H9 (cell line): ENCODE measurements around the gene FAAP100. TPM values are rescaled to one million over a fixed set of nuclear protein-coding genes. Genes with fewer than 3 reads are reported as not detected.
A peak's percentile ranks its signal among the peaks of the same experiment; 100 is the strongest.

Experiments
- DNase-seq: peaks from one replicate; pipeline ENCODE4 v3.0.0-alpha.2; 2017
- H2AFZ ChIP-seq: one replicate; pipeline ENCODE4 v1.6.1; 2013; ENCODE audit warnings: mild to moderate bottlenecking, low read length, control low read depth, moderate library complexity
- H2AK5ac ChIP-seq: 2 replicates; pipeline ENCODE4 v1.6.1; 2013; ENCODE audit warnings: low read length, control low read depth, mixed read lengths; ENCODE audit not compliant: insufficient read length
- H2BK120ac ChIP-seq: one replicate; pipeline ENCODE4 v1.6.1; 2013; ENCODE audit warnings: low read depth, mild to moderate bottlenecking, low read length, control low read depth, inconsistent platforms; ENCODE audit not compliant: poor library complexity, severe bottlenecking
- H2BK12ac ChIP-seq: 2 replicates; pipeline ENCODE4 v1.6.1; 2013; ENCODE audit warnings: low read length, control low read depth, mixed read lengths, low read depth; ENCODE audit not compliant: insufficient read length
- H2BK15ac ChIP-seq: 2 replicates; pipeline ENCODE4 v1.6.1; 2013; ENCODE audit warnings: low read depth, low read length, control low read depth
- H2BK20ac ChIP-seq: one replicate; pipeline ENCODE4 v1.6.1; 2013; ENCODE audit warnings: low read depth, mild to moderate bottlenecking, low read length, control low read depth, inconsistent platforms; ENCODE audit not compliant: poor library complexity, severe bottlenecking
- H2BK5ac ChIP-seq: 2 replicates; pipeline ENCODE4 v1.6.1; 2013; ENCODE audit warnings: low read length, control low read depth, mixed read lengths; ENCODE audit not compliant: insufficient read length
- H3K14ac ChIP-seq: 2 replicates; pipeline ENCODE4 v1.6.1; 2013; ENCODE audit warnings: low read length, control low read depth; ENCODE audit not compliant: insufficient read depth
- H3K18ac ChIP-seq: 2 replicates; pipeline ENCODE4 v1.6.1; 2013; ENCODE audit warnings: low read depth, mild to moderate bottlenecking, mixed read lengths, low read length, control low read depth; ENCODE audit not compliant: insufficient read length
- H3K23ac ChIP-seq: 2 replicates; pipeline ENCODE4 v1.6.1; 2013; ENCODE audit warnings: low read length, control low read depth, mixed read lengths, low read depth; ENCODE audit not compliant: insufficient read length
- H3K23me2 ChIP-seq: 2 replicates; pipeline ENCODE4 v1.6.1; 2013; ENCODE audit warnings: low read depth, mild to moderate bottlenecking, mixed read lengths, low read length, control low read depth; ENCODE audit not compliant: insufficient read length, poor library complexity, severe bottlenecking
- H3K27ac ChIP-seq: 2 replicates; pipeline ENCODE4 v1.5.1; 2013; ENCODE audit warnings: low read length, control low read depth, mixed read lengths, low read depth; ENCODE audit not compliant: insufficient read length
- H3K27me3 ChIP-seq: 2 replicates; pipeline ENCODE4 v1.6.1; 2013; ENCODE audit warnings: low read length, control low read depth, inconsistent platforms; ENCODE audit not compliant: insufficient read depth
- H3K4ac ChIP-seq: 2 replicates; pipeline ENCODE4 v1.6.1; 2013; ENCODE audit warnings: low read depth, mild to moderate bottlenecking, control low read depth, inconsistent platforms, low read length, moderate library complexity
- H3K4me1 ChIP-seq: 2 replicates; pipeline ENCODE4 v1.6.1; 2013; ENCODE audit warnings: low read length, control low read depth, inconsistent platforms; ENCODE audit not compliant: insufficient read depth
- H3K4me2 ChIP-seq: 2 replicates; pipeline ENCODE4 v1.6.1; 2013; ENCODE audit warnings: low read length, control low read depth, mixed read lengths; ENCODE audit not compliant: insufficient read length, insufficient read depth
- H3K56ac ChIP-seq: 2 replicates; pipeline ENCODE4 v1.6.1; 2013; ENCODE audit warnings: low read depth, mild to moderate bottlenecking, mixed read lengths, low read length, control low read depth; ENCODE audit not compliant: insufficient read length
- H3K79me1 ChIP-seq: 2 replicates; pipeline ENCODE4 v1.6.1; 2013; ENCODE audit warnings: low read depth, mild to moderate bottlenecking, moderate library complexity, low read length, control low read depth, inconsistent platforms; ENCODE audit not compliant: insufficient read depth, poor library complexity, severe bottlenecking
- H3K79me2 ChIP-seq: 2 replicates; pipeline ENCODE4 v1.6.1; 2013; ENCODE audit warnings: low read length, control low read depth, inconsistent platforms; ENCODE audit not compliant: insufficient read depth
- H3K9ac ChIP-seq: 2 replicates; pipeline ENCODE4 v1.6.1; 2013; ENCODE audit warnings: low read length, control low read depth, mixed read lengths; ENCODE audit not compliant: insufficient read length; ENCODE audit errors: extremely low read depth
- H3K9me3 ChIP-seq: one replicate; pipeline ENCODE4 v1.6.1; 2013; ENCODE audit warnings: low read depth, low read length, inconsistent platforms; ENCODE audit not compliant: control insufficient read depth
- H3T11ph ChIP-seq: one replicate; pipeline ENCODE4 v1.6.1; 2013; ENCODE audit warnings: mild to moderate bottlenecking, low read length, control low read depth, inconsistent platforms
- H4K20me1 ChIP-seq: one replicate; pipeline ENCODE4 v1.6.1; 2013; ENCODE audit not compliant: control insufficient read depth, insufficient read length, insufficient read depth
- H4K5ac ChIP-seq: 2 replicates; pipeline ENCODE4 v1.6.1; 2013; ENCODE audit warnings: low read depth, mild to moderate bottlenecking, mixed read lengths, low read length, control low read depth; ENCODE audit not compliant: insufficient read length
- H4K8ac ChIP-seq: replicated peaks from 2 replicates; pipeline ENCODE4 v1.6.1; 2013; ENCODE audit warnings: low read length, control low read depth, mixed read lengths, low read depth; ENCODE audit not compliant: insufficient read length
- H4K91ac ChIP-seq: 2 replicates; pipeline ENCODE4 v1.6.1; 2013; ENCODE audit warnings: low read depth, mild to moderate bottlenecking, moderate library complexity, mixed read lengths, low read length, control low read depth; ENCODE audit not compliant: insufficient read length
- H3K27ac Mint-ChIP-seq, 3 experiments: 2 replicates in 2 of 3; 3 replicates in 1 of 3; pipeline ENCODE4 v1.8.0; 2020 to 2021; ENCODE audit warnings: mixed read lengths in 3 of 3, mild to moderate bottlenecking in 1 of 3, moderate library complexity in 1 of 3
- H3K27me3 Mint-ChIP-seq: 2 replicates; pipeline ENCODE4 v1.8.0; 2021; ENCODE audit warnings: low read depth, mild to moderate bottlenecking, moderate library complexity, mixed read lengths
- H3K36me3 Mint-ChIP-seq, 3 experiments: 2 replicates in 2 of 3; 3 replicates in 1 of 3; pipeline ENCODE4 v1.8.0; 2020 to 2021; ENCODE audit warnings: low read depth in 3 of 3, mixed read lengths in 3 of 3; ENCODE audit not compliant: insufficient read depth in 1 of 3
- H3K4me1 Mint-ChIP-seq, 2 experiments: 2 replicates each; pipeline ENCODE4 v1.8.0; 2020; ENCODE audit warnings: mixed read lengths in 2 of 2
- H3K4me3 Mint-ChIP-seq, 2 experiments: 2 replicates in 1 of 2; 3 replicates in 1 of 2; pipeline ENCODE4 v1.8.0; 2020 to 2021; ENCODE audit warnings: mild to moderate bottlenecking in 2 of 2, mixed read lengths in 2 of 2, moderate library complexity in 1 of 2
- H3K9me3 Mint-ChIP-seq, 2 experiments: 2 replicates in 1 of 2; 3 replicates in 1 of 2; pipeline ENCODE4 v1.8.0; 2020; ENCODE audit warnings: mild to moderate bottlenecking in 2 of 2, mixed read lengths in 2 of 2, moderate library complexity in 1 of 2
- CTCF ChIP-seq: fragments of 200-600 bp; sonication (generic); conservative IDR thresholded peaks from 3 replicates; pipeline ENCODE4 v1.8.0; 2021; ENCODE audit warnings: antibody characterized with exemption, mild to moderate bottlenecking
- WGBS: extraction: QIAGEN DNeasy Blood & Tissue Kit; methylation state at CpG from one replicate; pipeline ENCODE4 v1.1.7; 2013; ENCODE audit warnings: missing lambda C conversion rate, low lambda C conversion rate, mixed read lengths; ENCODE audit not compliant: insufficient read length; ENCODE audit errors: extremely low coverage; 5-methylcytosine and 5-hydroxymethylcytosine counted together
- total RNA-seq: library from RNA; stranded (reverse); gene quantifications from 2 replicates; pipeline ENCODE4 v1.2.1, GENCODE V29; 2021

FAAP100 gene
- total RNA-seq, 1 experiment from 2014 or later, result 54.0 TPM

- no peaks in the 10 kb centered on the region for H3K79me1 ChIP-seq
- H3K9ac ChIP-seq, result no peak overlapping the region
- no peak overlapping the region for H3K18ac ChIP-seq
- no CpG with 5 or more reads among the region's 21 CpGs for WGBS
- no peak overlapping the region for H2BK20ac ChIP-seq
- no peak overlapping the region for H4K5ac ChIP-seq
- H3K14ac ChIP-seq, result no peak overlapping the region
- no peaks in the 10 kb centered on the region for H3K9me3 Mint-ChIP-seq
- H2BK5ac ChIP-seq, result no peak overlapping the region
- peaks cover 10 to 11% of the 10 kb centered on the region in 2 experiments for H3K4me1 Mint-ChIP-seq
- H3K56ac ChIP-seq, result no peak overlapping the region
- no peak for DNase-seq
- H2BK12ac ChIP-seq, result no peak overlapping the region
- H3K9me3 ChIP-seq, result no peaks in the 10 kb centered on the region
- H3T11ph ChIP-seq, result no peak overlapping the region
- no peak overlapping the region for H4K91ac ChIP-seq
- H2BK120ac ChIP-seq, result no peak overlapping the region
- H4K20me1 ChIP-seq, result no peaks in the 10 kb centered on the region
- H3K4ac ChIP-seq, result no peak overlapping the region
- TF ChIP-seq CTCF, result no peak
- H4K8ac ChIP-seq, result no peak overlapping the region
- H2AK5ac ChIP-seq, result no peak overlapping the region
- H2BK15ac ChIP-seq, result no peak overlapping the region
- H3K27me3 ChIP-seq, result no peaks in the 10 kb centered on the region
- H3K27ac Mint-ChIP-seq, result peak overlapping the region in 1 of 3 experiments; percentile 70; a peak in 3 of 7 replicates
- no peak overlapping the region for H2AFZ ChIP-seq
- H3K4me3 Mint-ChIP-seq, result no peak overlapping the region
- H3K27me3 Mint-ChIP-seq, result no peaks in the 10 kb centered on the region
- H3K36me3 Mint-ChIP-seq, result peaks cover 3 to 52% (median 45%) of the 10 kb centered on the region in 3 experiments; a peak in 6 of 7 replicates
- H3K23me2 ChIP-seq, result peaks cover 6% of the 10 kb centered on the region
- no peaks in the 10 kb centered on the region for H3K79me2 ChIP-seq
- H3K27ac ChIP-seq, result no peak overlapping the region
- no peaks in the 10 kb centered on the region; the same call in 1 of the 2 replicates for H3K4me1 ChIP-seq
- H3K23ac ChIP-seq, result no peak overlapping the region
- H3K4me2 ChIP-seq, result no peak overlapping the region
Observed at GRCh38 chr17:81557276-81558114, 5.3 kb upstream of the FAAP100 start.
